H9 (cell line): ENCODE measurements around the gene ARAP2. TPM values are rescaled to one million over a fixed set of nuclear protein-coding genes. Genes with fewer than 3 reads are reported as not detected.

Experiments used
- DNase-seq: peaks from one replicate; pipeline ENCODE4 v3.0.0-alpha.2; 2017
- H2AFZ ChIP-seq: one replicate; pipeline ENCODE4 v1.6.1; 2013; ENCODE audit warnings: mild to moderate bottlenecking, low read length, control low read depth, moderate library complexity
- H2AK5ac ChIP-seq: 2 replicates; pipeline ENCODE4 v1.6.1; 2013; ENCODE audit warnings: low read length, control low read depth, mixed read lengths; ENCODE audit not compliant: insufficient read length
- H2BK120ac ChIP-seq: one replicate; pipeline ENCODE4 v1.6.1; 2013; ENCODE audit warnings: low read depth, mild to moderate bottlenecking, low read length, control low read depth, inconsistent platforms; ENCODE audit not compliant: poor library complexity, severe bottlenecking
- H2BK12ac ChIP-seq: 2 replicates; pipeline ENCODE4 v1.6.1; 2013; ENCODE audit warnings: low read length, control low read depth, mixed read lengths, low read depth; ENCODE audit not compliant: insufficient read length
- H2BK15ac ChIP-seq: 2 replicates; pipeline ENCODE4 v1.6.1; 2013; ENCODE audit warnings: low read depth, low read length, control low read depth
- H2BK20ac ChIP-seq: one replicate; pipeline ENCODE4 v1.6.1; 2013; ENCODE audit warnings: low read depth, mild to moderate bottlenecking, low read length, control low read depth, inconsistent platforms; ENCODE audit not compliant: poor library complexity, severe bottlenecking
- H2BK5ac ChIP-seq: 2 replicates; pipeline ENCODE4 v1.6.1; 2013; ENCODE audit warnings: low read length, control low read depth, mixed read lengths; ENCODE audit not compliant: insufficient read length
- H3K14ac ChIP-seq: 2 replicates; pipeline ENCODE4 v1.6.1; 2013; ENCODE audit warnings: low read length, control low read depth; ENCODE audit not compliant: insufficient read depth
- H3K18ac ChIP-seq: 2 replicates; pipeline ENCODE4 v1.6.1; 2013; ENCODE audit warnings: low read depth, mild to moderate bottlenecking, mixed read lengths, low read length, control low read depth; ENCODE audit not compliant: insufficient read length
- H3K23ac ChIP-seq: 2 replicates; pipeline ENCODE4 v1.6.1; 2013; ENCODE audit warnings: low read length, control low read depth, mixed read lengths, low read depth; ENCODE audit not compliant: insufficient read length
- H3K23me2 ChIP-seq: 2 replicates; pipeline ENCODE4 v1.6.1; 2013; ENCODE audit warnings: low read depth, mild to moderate bottlenecking, mixed read lengths, low read length, control low read depth; ENCODE audit not compliant: insufficient read length, poor library complexity, severe bottlenecking
- H3K27ac ChIP-seq: 2 replicates; pipeline ENCODE4 v1.5.1; 2013; ENCODE audit warnings: low read length, control low read depth, mixed read lengths, low read depth; ENCODE audit not compliant: insufficient read length
- H3K27me3 ChIP-seq: 2 replicates; pipeline ENCODE4 v1.6.1; 2013; ENCODE audit warnings: low read length, control low read depth, inconsistent platforms; ENCODE audit not compliant: insufficient read depth
- H3K4ac ChIP-seq: 2 replicates; pipeline ENCODE4 v1.6.1; 2013; ENCODE audit warnings: low read depth, mild to moderate bottlenecking, control low read depth, inconsistent platforms, low read length, moderate library complexity
- H3K4me1 ChIP-seq: 2 replicates; pipeline ENCODE4 v1.6.1; 2013; ENCODE audit warnings: low read length, control low read depth, inconsistent platforms; ENCODE audit not compliant: insufficient read depth
- H3K4me2 ChIP-seq: 2 replicates; pipeline ENCODE4 v1.6.1; 2013; ENCODE audit warnings: low read length, control low read depth, mixed read lengths; ENCODE audit not compliant: insufficient read length, insufficient read depth
- H3K56ac ChIP-seq: 2 replicates; pipeline ENCODE4 v1.6.1; 2013; ENCODE audit warnings: low read depth, mild to moderate bottlenecking, mixed read lengths, low read length, control low read depth; ENCODE audit not compliant: insufficient read length
- H3K79me1 ChIP-seq: 2 replicates; pipeline ENCODE4 v1.6.1; 2013; ENCODE audit warnings: low read depth, mild to moderate bottlenecking, moderate library complexity, low read length, control low read depth, inconsistent platforms; ENCODE audit not compliant: insufficient read depth, poor library complexity, severe bottlenecking
- H3K79me2 ChIP-seq: 2 replicates; pipeline ENCODE4 v1.6.1; 2013; ENCODE audit warnings: low read length, control low read depth, inconsistent platforms; ENCODE audit not compliant: insufficient read depth
- H3K9ac ChIP-seq: 2 replicates; pipeline ENCODE4 v1.6.1; 2013; ENCODE audit warnings: low read length, control low read depth, mixed read lengths; ENCODE audit not compliant: insufficient read length; ENCODE audit errors: extremely low read depth
- H3K9me3 ChIP-seq: one replicate; pipeline ENCODE4 v1.6.1; 2013; ENCODE audit warnings: low read depth, low read length, inconsistent platforms; ENCODE audit not compliant: control insufficient read depth
- H3T11ph ChIP-seq: one replicate; pipeline ENCODE4 v1.6.1; 2013; ENCODE audit warnings: mild to moderate bottlenecking, low read length, control low read depth, inconsistent platforms
- H4K20me1 ChIP-seq: one replicate; pipeline ENCODE4 v1.6.1; 2013; ENCODE audit not compliant: control insufficient read depth, insufficient read length, insufficient read depth
- H4K5ac ChIP-seq: 2 replicates; pipeline ENCODE4 v1.6.1; 2013; ENCODE audit warnings: low read depth, mild to moderate bottlenecking, mixed read lengths, low read length, control low read depth; ENCODE audit not compliant: insufficient read length
- H4K8ac ChIP-seq: replicated peaks from 2 replicates; pipeline ENCODE4 v1.6.1; 2013; ENCODE audit warnings: low read length, control low read depth, mixed read lengths, low read depth; ENCODE audit not compliant: insufficient read length
- H4K91ac ChIP-seq: 2 replicates; pipeline ENCODE4 v1.6.1; 2013; ENCODE audit warnings: low read depth, mild to moderate bottlenecking, moderate library complexity, mixed read lengths, low read length, control low read depth; ENCODE audit not compliant: insufficient read length
- H3K27ac Mint-ChIP-seq, 3 experiments: 2 replicates in 2 of 3; 3 replicates in 1 of 3; pipeline ENCODE4 v1.8.0; 2020 to 2021; ENCODE audit warnings: mixed read lengths in 3 of 3, mild to moderate bottlenecking in 1 of 3, moderate library complexity in 1 of 3
- H3K27me3 Mint-ChIP-seq: 2 replicates; pipeline ENCODE4 v1.8.0; 2021; ENCODE audit warnings: low read depth, mild to moderate bottlenecking, moderate library complexity, mixed read lengths
- H3K36me3 Mint-ChIP-seq, 3 experiments: 2 replicates in 2 of 3; 3 replicates in 1 of 3; pipeline ENCODE4 v1.8.0; 2020 to 2021; ENCODE audit warnings: low read depth in 3 of 3, mixed read lengths in 3 of 3; ENCODE audit not compliant: insufficient read depth in 1 of 3
- H3K4me1 Mint-ChIP-seq, 2 experiments: 2 replicates each; pipeline ENCODE4 v1.8.0; 2020; ENCODE audit warnings: mixed read lengths in 2 of 2
- H3K4me3 Mint-ChIP-seq, 2 experiments: 2 replicates in 1 of 2; 3 replicates in 1 of 2; pipeline ENCODE4 v1.8.0; 2020 to 2021; ENCODE audit warnings: mild to moderate bottlenecking in 2 of 2, mixed read lengths in 2 of 2, moderate library complexity in 1 of 2
- H3K9me3 Mint-ChIP-seq, 2 experiments: 2 replicates in 1 of 2; 3 replicates in 1 of 2; pipeline ENCODE4 v1.8.0; 2020; ENCODE audit warnings: mild to moderate bottlenecking in 2 of 2, mixed read lengths in 2 of 2, moderate library complexity in 1 of 2
- CTCF ChIP-seq: fragments of 200-600 bp; sonication (generic); conservative IDR thresholded peaks from 3 replicates; pipeline ENCODE4 v1.8.0; 2021; ENCODE audit warnings: antibody characterized with exemption, mild to moderate bottlenecking
- WGBS: extraction: QIAGEN DNeasy Blood & Tissue Kit; methylation state at CpG from one replicate; pipeline ENCODE4 v1.1.7; 2013; ENCODE audit warnings: missing lambda C conversion rate, low lambda C conversion rate, mixed read lengths; ENCODE audit not compliant: insufficient read length; ENCODE audit errors: extremely low coverage; 5-methylcytosine and 5-hydroxymethylcytosine counted together
- total RNA-seq: library from RNA; stranded (reverse); gene quantifications from 2 replicates; pipeline ENCODE4 v1.2.1, GENCODE V29; 2021

ARAP2 gene
- total RNA-seq, 1 experiment from 2014 or later: 6.3 TPM

- H2BK15ac ChIP-seq: no peak overlapping the region
- H2AFZ ChIP-seq: no peak overlapping the region
- no peak overlapping the region for H3K56ac ChIP-seq
- H2BK12ac ChIP-seq: no peak overlapping the region
- Mint-ChIP-seq H3K27ac (0 out of 7 replicates have a peak overlapping the region, but pooled peaks of 1 of the 3 experiments have one; percentile 16), H3K9me3 (no peaks in the 10 kb centered on the region), H3K36me3 (no peaks in the 10 kb centered on the region), H3K4me1 (peaks cover 4 to 9% of the 10 kb centered on the region in 2 experiments), H3K27me3 (no peaks in the 10 kb centered on the region), H3K4me3 (no peak overlapping the region)
- no peak overlapping the region for H3T11ph ChIP-seq
- H3K4ac ChIP-seq: no peak overlapping the region
- H2BK5ac ChIP-seq: no peak overlapping the region
- no peaks in the 10 kb centered on the region for H3K27me3 ChIP-seq
- no peak overlapping the region for H2AK5ac ChIP-seq
- H3K23ac ChIP-seq: no peak overlapping the region
- no peaks in the 10 kb centered on the region for H3K4me1 ChIP-seq
- H4K8ac ChIP-seq: no peak overlapping the region
- H3K9ac ChIP-seq: no peak overlapping the region
- no peaks in the 10 kb centered on the region for H3K79me1 ChIP-seq
- DNase-seq: no peak
- H4K91ac ChIP-seq: no peak overlapping the region
- no peaks in the 10 kb centered on the region for H4K20me1 ChIP-seq
- H3K27ac ChIP-seq: no peak overlapping the region
- no peak overlapping the region for H3K18ac ChIP-seq
- H3K14ac ChIP-seq: no peak overlapping the region
- no peak for TF ChIP-seq CTCF
- no peaks in the 10 kb centered on the region for H3K79me2 ChIP-seq
- no peak overlapping the region for H2BK20ac ChIP-seq
- H2BK120ac ChIP-seq: no peak overlapping the region
- no CpG with 5 or more reads among the region's 3 CpGs for WGBS
- no peak overlapping the region for H4K5ac ChIP-seq
- H3K9me3 ChIP-seq: no peaks in the 10 kb centered on the region
- H3K4me2 ChIP-seq: no peak overlapping the region
- H3K23me2 ChIP-seq: no peaks in the 10 kb centered on the region
Measured at GRCh38 chr4:36163198-36163597, 81.1 kb downstream of the ARAP2 start.
